NCI-H2029 (cell line): ENCODE measurements around the gene AKR1C4.
"Not testable (repeated sequence)": the region's sequence is repeated elsewhere in the genome, so short reads cannot be mapped to it uniquely, and the experiment has no call there.

ENCODE experiments used
- DNase-seq: peaks from one replicate; lab custom pipeline; 2025; lab: John Stamatoyannopoulos, UW

Gene AKR1C4

GRCh38 chr10:5206799-5207198 lies 10.2 kb downstream of the AKR1C4 start:
- DNase-seq, result no peak

GRCh38 chr10:5209776-5210175 lies 13.1 kb downstream of the AKR1C4 start:
- DNase-seq, result not testable (repeated sequence)

- not testable (repeated sequence) for DNase-seq
These were observed 13.6 kb downstream of the AKR1C4 start for GRCh38 chr10:5210261-5210660.

GRCh38 chr10:5211696-5212536 lies 15.3 kb downstream of the AKR1C4 start:
- DNase-seq, result no peak

GRCh38 chr10:5216801-5217200 lies 20.2 kb downstream of the AKR1C4 start:
- DNase-seq, result no peak

GRCh38 chr10:5219262-5219661 lies 22.6 kb downstream of the AKR1C4 start:
- DNase-seq, result no peak

- not testable (repeated sequence) for DNase-seq
These were observed 26.3 kb downstream of the AKR1C4 start for GRCh38 chr10:5222942-5223341.

GRCh38 chr10:5229019-5229418 lies 32.4 kb downstream of the AKR1C4 start:
- no peak for DNase-seq

- no peak for DNase-seq
These were observed 36.7 kb downstream of the AKR1C4 start for GRCh38 chr10:5233324-5233723.

GRCh38 chr10:5234106-5234860 lies 37.6 kb downstream of the AKR1C4 start:
- DNase-seq, result no peak

- not testable (repeated sequence) for DNase-seq
These were observed 40.9 kb downstream of the AKR1C4 start for GRCh38 chr10:5237541-5237940.

GRCh38 chr10:5242585-5242984 lies 45.9 kb downstream of the AKR1C4 start:
- DNase-seq, result no peak

- no peak for DNase-seq
These were observed 46.9 kb downstream of the AKR1C4 start for GRCh38 chr10:5243521-5243987.

GRCh38 chr10:5252177-5253037 lies 55.8 kb downstream of the AKR1C4 start:
- DNase-seq, result no peak

- no peak for DNase-seq
These were observed 57.9 kb downstream of the AKR1C4 start for GRCh38 chr10:5254488-5254887.

GRCh38 chr10:5257768-5258167 lies 61.1 kb downstream of the AKR1C4 start:
- DNase-seq, result not testable (repeated sequence)

- no peak for DNase-seq
These were observed 62.7 kb downstream of the AKR1C4 start for GRCh38 chr10:5259132-5259951.

- DNase-seq, result no peak
These were observed 63.4 kb downstream of the AKR1C4 start for GRCh38 chr10:5259952-5260578.

GRCh38 chr10:5260828-5261227 lies 64.2 kb downstream of the AKR1C4 start:
- no peak for DNase-seq

- DNase-seq, result no peak
These were observed 68.5 kb downstream of the AKR1C4 start for GRCh38 chr10:5265139-5265538.

GRCh38 chr10:5266351-5266750 lies 69.7 kb downstream of the AKR1C4 start:
- DNase-seq, result no peak
